Measurements from ENCODE around the gene SZT2. TPM values are rescaled to one million over a fixed set of nuclear protein-coding genes. Genes with fewer than 3 reads are reported as not detected.

SZT2 gene
- total and polyA plus RNA-seq, 10 of the 15 experiments (the other 5 are each of a cell fraction or from before 2014, with no cell fraction given), result 1.4 to 38.3 (median 12.7) TPM

- TF ChIP-seq ZZZ3 (IDR thresholded peaks at IDR 0.05; ENCODE audit: control insufficient read depth, insufficient read length, low read depth) (no peak), ASH2L (IDR thresholded peaks at IDR 0.05; ENCODE audit: borderline replicate concordance, low read depth) (no peak), ZBED1 (IDR thresholded peaks at IDR 0.05; ENCODE audit: borderline replicate concordance) (no peak), MEF2A (IDR thresholded peaks at IDR 0.05; ENCODE audit: insufficient read depth, low read depth, low read length) (no peak), TAF1 (IDR thresholded peaks at IDR 0.05; ENCODE audit: borderline replicate concordance, low read depth, low read length) (peak; percentile 91; the same call in 1 of the 2 replicates), EZH2 (IDR thresholded peaks at IDR 0.05; ENCODE audit: borderline replicate concordance, control insufficient read depth, low read depth, low read length) (no peak), PAX8 (IDR thresholded peaks at IDR 0.05) (no peak), RELA (IDR thresholded peaks at IDR 0.05; ENCODE audit: borderline replicate concordance, partially characterized antibody) (no peak), RAD21 (IDR thresholded peaks at IDR 0.05; ENCODE audit: insufficient read depth, low read depth, low read length) (no peak), MLLT1 (IDR thresholded peaks at IDR 0.05) (no peak), MXI1 (IDR thresholded peaks at IDR 0.05; ENCODE audit: low read depth, low read length) (peak; percentile 62), E2F8 (IDR thresholded peaks at IDR 0.05; ENCODE audit: low read depth, partially characterized antibody) (no peak), DPF2 (IDR thresholded peaks at IDR 0.05) (peak; percentile 88), CREM (IDR thresholded peaks at IDR 0.05; ENCODE audit: low read depth) (no peak; the same call in 1 of the 2 replicates), CHD2 (IDR thresholded peaks at IDR 0.05; ENCODE audit: borderline replicate concordance, low read depth, low read length) (peak; percentile 58), MYB (IDR thresholded peaks at IDR 0.05; ENCODE audit: borderline replicate concordance, low read depth, low read length) (no peak), PKNOX1 (IDR thresholded peaks at IDR 0.05) (no peak), JUND (IDR thresholded peaks at IDR 0.05; ENCODE audit: low read depth, low read length) (no peak), POLR2AphosphoS5 (IDR thresholded peaks at IDR 0.05; ENCODE audit: low read length) (peak; percentile 75; the same call in 1 of the 2 replicates), RELB (IDR thresholded peaks at IDR 0.05; ENCODE audit: low read depth) (0 out of 2 replicates have a peak, but pooled peaks have one; percentile 25), CBX5 (IDR thresholded peaks at IDR 0.05; ENCODE audit: low read depth) (no peak), POLR2A (IDR thresholded peaks at IDR 0.05; ENCODE audit: low read depth, low read length) (peak; percentile 94), SREBF2 (IDR thresholded peaks at IDR 0.05; ENCODE audit: low read length) (no peak), SUZ12 (IDR thresholded peaks at IDR 0.05; ENCODE audit: unreplicated experiment) (no peak), POU2F2 (IDR thresholded peaks at IDR 0.05; ENCODE audit: borderline replicate concordance, low read depth, low read length) (peak; percentile 64; the same call in 2 of the 3 replicates)
These were observed 21.6 kb upstream of the SZT2 start, which contains the start of gene ELOVL1 (continued) for GRCh38 chr1:43367904-43368645.

Measured in GM12878 (cell line).